HT-29 (cell line): ENCODE data around the gene MGMT. TPM values are rescaled to one million over a fixed set of nuclear protein-coding genes. Genes with fewer than 3 reads are reported as not detected.

Experiments
- DNase-seq: peaks from one replicate; pipeline ENCODE4 v3.0.0-alpha.2; 2015; ENCODE audit warnings: low spot score
- total RNA-seq: library from RNA; depleted of rRNA; stranded (reverse); fragments of >200 nt; shearing (Covaris generic); gene quantifications from 2 replicates; pipeline ENCODE4 v1.2.3, GENCODE V29; 2014

Gene MGMT
- total RNA-seq, 1 experiment from 2014 or later: 32.7 TPM

DNA sequence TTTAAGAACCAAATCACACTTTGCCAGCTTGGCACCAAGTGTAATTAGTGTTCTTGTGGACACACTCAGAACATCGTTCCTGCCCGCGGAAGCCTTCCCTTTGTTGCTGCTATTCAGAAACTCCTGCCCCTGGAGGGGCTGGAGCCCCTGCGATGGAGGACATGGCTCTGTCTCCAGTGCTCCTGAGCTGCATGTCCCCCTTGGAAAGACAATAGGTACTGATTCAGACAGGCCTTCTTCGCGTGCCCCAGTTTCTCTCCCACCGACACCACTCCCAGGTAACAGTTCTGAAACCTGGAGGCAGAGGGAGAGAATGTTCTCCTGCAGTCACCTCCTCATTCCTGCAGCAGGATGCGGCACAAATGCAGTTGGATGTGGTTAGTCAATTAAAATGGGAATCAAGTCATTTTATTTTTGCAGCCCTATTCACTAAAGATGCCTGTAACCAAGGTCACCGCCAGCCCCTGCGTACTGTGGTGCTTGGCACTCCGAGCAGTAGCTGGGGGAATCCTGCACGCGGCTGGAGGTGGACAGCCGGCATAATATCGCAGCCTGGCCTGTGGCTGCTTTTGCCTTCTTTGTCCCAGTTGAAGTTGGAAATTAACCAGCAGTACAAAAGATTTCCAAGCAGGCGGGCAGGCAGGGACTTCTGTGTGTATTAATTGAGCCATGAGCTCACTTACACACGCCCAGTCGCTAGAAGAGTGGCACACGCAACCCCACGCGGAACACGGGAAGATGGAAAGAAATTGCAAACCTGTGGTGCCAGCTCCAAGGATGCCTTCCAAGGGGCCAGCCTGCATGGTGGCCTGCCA, 291.4 kb downstream of the MGMT start:
- DNase-seq: no peak

DNA sequence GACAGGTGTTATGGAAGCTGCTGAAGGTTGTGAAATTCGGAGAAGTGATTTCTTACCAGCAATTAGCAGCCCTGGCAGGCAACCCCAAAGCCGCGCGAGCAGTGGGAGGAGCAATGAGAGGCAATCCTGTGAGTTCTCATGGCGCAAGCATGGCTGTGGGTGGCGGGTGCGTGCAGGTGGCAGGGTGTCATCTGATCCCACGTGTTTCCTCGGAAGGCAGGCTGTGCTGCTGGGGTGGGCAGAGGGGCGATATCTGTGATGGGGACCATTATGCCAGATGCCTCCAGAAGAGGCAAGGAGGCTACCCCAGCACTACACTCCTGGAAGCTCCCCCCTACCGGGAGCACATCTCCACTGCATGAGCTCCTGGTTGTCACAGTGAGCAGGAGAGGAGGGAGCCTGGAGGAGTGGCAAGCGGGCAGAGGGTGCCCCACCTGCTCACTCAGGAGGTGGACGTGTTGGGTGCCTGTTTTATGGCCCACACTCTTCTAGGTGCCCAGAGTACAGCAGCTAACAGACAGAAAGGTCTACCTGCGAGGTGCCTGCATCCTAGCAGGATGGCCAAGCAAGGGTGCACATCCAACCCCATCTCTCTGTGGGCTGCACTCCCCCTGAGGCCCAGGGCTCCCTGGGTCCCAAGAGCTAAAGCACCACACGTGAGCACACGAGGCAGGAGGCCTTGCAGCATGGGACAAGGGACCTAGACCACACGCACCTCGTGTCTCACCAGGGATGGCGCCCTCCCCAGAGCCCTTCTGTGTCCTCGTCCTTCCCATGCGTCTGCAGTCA, 292.4 kb downstream of the MGMT start:
- no peak for DNase-seq

DNA sequence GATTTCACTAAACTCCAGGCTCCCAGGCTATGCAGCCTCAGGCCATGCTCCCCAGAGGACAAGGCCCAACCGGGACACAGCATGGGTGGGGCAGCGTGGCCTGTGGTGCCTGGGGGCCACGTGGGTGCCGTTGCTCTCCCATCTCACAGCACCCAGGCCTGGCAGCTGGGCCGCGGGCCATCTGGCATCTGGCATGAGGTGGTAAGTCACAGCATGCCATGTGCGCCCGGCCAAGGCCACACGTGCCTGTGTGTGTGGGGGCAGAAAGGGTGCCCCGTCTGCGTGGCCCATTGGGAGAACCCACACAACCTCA, 292.9 kb downstream of the MGMT start:
- DNase-seq: no peak

DNA sequence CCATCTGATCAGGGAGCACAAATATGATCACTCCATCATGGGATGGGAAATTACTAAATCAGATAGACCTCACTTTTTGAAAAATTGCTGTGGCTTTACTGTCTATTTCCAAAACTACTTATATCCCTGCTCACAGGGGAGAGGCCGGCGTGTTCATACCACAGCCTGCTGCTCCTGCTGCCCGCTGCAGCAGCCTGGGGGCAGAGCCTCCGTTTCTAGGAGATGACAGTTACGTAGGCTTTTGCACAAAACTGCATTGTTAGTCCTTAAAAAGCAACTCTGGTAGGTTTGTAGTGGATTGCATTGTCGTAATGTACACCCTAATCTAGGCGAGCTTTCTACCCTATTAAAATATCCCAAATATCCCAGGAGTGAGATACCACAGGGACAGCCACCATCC, 293.4 kb downstream of the MGMT start:
- DNase-seq: no peak

DNA sequence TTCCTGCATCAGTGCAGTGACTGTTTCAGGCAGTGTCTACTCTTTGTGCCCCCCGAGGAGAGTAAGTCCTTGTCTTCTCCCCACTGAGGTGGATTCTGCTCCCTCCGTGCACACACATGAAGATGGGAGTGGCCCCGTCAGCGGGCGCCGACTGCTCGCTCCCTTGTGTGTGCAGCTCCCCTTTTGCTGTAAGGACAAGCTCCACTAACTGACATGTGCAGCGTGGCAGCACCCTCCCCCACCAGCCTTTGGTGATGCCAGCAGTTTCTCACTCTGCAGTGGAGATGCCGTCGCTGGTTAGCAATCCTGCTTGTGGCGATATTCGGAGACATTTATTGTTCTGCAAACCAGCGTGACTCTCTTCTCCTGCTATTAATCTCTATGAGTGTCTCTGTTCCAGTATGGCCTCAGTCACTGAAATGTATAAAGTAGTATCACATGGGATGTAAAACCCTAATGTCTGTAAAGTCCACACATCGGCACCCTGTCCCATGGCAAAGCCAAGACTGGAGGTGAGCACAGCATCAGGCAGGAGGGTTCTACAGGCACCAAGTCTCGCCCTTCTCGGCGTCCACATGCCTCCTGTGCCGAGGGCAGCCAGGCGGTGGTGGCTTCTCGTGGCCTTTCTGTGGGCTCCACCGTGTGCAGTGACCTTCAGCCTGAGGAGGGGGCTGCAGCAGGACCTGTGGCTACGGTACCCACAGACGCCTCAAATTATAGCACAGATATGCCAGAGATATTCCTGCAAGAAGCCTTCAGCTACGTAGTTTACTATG, 294.3 kb downstream of the MGMT start:
- no peak for DNase-seq

DNA sequence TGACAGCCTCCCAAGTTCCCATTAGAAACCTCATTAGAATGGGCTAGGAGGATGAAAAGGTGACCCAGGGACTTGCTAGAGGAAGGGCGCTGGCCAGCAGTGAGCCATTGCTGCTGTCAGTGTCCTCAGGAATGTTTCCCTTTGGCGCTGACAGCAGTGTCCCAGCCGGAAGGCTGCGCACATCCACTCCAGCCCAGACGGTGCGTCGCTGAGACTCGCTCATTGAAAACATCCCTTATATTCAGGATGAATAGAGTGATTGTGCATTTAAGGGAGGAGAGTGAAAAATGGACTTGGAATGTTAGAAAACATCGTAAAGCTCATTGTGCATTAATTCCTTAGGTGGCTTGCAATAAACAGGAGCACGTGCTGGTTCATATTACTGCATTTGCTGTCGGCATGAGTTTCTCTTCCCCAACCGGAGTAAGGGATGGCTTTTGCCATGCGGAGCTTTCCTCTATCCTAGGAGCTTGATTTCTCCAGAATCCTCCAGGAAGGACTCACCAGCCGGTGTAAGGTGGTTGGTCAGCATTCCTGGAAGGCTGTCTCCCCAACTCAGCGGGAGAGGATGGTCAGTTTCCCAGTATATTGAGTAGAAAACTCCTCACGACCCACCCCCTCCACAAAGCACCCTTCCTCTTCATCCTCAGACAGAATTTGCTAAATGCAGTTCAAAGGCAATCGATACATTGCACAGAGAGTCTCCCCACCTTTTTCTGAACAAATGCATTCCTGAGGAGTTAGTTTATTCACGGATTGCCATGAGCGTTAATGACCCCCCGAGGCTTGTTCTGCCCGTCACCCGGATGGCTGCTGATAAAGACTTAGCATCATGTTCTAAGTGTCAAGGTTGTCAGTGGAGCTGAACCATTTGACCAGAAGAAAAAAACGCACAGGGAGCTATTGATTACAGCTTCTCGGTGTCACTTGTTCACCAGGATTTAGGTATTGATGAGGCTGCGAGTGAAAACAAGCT, 295.2 kb downstream of the MGMT start:
- DNase-seq: no peak

DNA sequence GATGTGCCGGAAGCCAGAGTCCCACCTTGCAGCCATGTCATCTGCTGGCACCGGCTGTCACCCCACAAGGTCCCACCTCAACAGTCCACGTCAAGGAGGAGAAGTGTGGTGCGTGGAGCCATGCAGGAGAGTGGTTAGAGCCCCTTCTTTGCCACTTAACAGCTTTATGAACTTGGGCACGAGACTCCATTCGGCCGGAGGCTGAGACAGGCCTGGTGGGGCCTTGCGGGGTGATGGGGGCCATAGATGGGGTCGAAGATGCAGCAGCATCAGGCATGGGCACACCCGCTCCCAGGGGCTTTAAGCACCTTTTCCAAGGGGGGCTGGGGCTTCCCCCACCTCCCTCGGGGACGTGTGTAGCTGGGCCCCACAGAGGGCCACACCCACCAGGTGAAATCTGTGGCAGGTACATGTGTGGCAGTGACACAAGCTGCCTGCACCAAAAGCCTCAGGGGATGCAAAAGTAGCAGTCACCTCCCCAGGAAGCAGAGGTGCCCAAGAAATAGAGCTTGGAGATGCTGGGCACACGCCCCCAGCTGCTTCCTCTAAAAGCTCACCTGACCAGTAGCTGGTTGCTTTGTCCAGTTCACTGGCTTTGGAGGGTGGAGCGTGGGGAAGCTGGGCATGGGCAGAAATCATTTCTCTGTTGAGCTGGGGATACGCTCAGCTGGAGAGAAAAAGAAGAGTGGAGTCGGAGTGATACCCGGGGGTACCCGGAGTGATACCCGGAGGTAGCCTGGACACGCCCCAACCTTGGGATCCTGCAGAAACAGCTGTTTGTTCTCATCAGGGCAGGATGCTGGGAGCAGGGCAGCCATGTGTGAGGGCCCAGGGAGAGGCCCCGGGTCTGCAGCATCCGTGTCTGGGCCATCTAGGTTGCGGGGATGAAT, 297.2 kb downstream of the MGMT start:
- no peak for DNase-seq

DNA sequence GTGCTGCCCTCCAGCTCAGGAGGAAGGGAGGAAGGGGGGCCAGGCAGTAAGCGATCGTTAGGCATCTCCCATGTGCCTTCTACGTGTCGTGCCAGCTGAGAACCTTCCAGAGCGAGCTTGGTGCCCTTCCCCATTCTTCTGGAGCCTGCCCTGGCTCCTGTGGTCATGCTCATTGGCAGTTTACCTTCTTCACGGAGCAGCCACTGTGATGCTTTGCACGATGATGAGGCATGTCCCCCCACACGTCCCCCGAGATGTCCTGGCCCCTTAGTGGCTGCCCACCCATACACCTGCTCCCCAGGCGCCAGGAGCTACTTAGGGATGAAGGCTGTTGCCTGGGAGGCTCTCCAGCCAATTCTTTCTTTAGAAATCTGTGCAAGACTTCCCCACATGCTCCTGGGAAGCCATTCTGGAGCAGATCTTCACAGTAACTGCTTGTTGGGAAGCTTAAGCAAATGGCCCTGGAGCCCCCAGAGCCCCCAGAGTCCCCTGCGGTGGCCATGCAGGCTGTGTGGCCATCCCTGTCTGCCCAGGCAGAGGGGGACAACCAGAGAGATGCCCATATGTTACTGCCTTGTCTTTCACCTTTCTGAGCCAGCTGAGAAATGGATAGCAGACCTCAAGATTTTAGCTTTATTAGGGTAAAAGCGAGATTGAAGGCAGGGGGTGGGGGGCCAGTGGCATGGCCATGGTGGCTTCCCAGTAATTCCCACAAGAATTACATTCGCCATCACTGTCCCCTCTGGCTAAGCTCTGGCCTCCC, 298.0 kb downstream of the MGMT start:
- no peak for DNase-seq

DNA sequence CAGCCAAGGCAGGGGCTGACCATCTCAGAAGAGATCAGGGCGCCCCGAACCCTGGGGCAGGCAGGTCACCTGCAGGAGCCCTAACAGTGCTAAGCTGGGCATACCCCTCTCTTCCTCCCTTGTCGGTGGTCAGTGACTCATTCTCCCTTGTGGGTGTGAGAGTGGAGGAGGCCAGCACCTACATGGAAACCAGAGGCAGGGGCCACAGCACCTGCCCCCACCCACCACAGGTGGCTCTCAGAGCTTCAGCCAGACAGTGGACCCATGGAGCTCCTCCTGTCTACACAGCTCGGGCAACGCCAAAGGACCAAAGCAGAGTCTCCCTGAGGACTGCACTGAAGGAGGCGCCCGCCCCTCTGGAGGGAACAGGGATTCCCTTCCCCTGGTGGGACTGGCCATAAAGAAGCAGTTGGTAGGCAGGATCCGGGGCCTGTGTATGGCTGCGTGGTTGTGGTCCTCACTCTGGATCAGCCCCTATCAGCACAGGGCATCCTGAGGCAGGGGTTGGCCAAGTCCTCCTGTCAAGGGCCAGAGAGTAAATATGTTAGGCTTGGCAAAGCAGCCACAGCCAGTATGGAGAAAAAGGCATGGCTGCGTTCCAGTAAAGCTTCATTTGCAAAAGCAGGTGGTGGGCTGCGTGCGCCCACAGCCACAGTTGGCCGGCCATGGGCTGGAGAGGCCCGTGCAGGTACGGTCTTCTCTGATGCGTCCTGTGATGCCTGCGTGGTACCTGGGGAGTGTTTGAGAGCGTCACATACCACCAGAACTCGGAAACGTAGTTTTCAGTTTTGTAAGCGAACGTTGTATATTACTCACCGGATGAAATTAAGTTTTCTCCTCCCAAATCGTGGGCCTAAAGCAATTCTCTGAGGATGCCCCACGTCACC, 298.9 kb downstream of the MGMT start:
- no peak for DNase-seq

DNA sequence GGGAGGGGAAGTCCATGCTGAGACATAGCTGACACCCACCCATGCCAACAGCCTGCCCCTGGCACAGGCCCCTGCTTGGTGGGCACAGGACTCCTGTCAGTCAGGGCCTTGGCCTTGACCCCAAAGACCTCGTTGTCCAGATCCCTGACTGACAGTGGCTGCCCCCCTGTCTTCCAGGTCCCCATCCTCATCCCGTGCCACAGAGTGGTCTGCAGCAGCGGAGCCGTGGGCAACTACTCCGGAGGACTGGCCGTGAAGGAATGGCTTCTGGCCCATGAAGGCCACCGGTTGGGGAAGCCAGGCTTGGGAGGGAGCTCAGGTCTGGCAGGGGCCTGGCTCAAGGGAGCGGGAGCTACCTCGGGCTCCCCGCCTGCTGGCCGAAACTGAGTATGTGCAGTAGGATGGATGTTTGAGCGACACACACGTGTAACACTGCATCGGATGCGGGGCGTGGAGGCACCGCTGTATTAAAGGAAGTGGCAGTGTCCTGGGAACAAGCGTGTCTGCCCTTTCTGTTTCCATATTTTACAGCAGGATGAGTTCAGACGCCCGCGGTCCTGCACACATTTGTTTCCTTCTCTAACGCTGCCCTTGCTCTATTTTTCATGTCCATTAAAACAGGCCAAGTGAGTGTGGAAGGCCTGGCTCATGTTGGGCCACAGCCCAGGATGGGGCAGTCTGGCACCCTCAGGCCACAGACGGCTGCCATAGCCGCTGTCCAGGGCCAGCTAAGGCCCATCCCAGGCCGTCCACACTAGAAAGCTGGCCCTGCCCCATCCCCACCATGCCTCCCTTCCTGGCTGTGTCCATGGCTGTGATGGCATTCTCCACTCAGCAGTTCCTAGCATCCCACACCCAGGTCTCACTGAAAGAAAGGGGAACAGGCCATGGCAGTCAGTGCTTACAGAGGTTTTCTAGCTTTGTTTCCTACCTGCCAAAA, 299.8 kb downstream of the MGMT start:
- DNase-seq: no peak

DNA sequence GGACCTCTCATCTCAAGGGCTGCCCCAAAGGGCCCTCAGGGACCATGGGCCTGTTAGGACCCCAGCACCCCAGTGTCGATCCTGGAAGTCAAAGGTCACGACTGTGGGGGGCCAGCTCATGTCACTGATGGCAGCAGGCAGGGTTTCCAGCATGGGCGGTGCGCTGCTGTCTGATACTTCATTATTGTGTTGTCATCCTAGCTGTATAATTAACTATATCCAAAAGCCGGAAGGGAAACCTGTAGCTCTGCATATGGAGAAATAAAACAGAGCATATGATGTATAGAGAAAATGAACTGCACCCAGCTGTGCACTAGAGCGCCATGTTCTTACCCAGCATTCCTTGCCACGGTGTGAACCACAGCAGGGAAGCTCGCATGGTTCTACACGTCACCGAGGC, 300.7 kb downstream of the MGMT start:
- DNase-seq: no peak

DNA sequence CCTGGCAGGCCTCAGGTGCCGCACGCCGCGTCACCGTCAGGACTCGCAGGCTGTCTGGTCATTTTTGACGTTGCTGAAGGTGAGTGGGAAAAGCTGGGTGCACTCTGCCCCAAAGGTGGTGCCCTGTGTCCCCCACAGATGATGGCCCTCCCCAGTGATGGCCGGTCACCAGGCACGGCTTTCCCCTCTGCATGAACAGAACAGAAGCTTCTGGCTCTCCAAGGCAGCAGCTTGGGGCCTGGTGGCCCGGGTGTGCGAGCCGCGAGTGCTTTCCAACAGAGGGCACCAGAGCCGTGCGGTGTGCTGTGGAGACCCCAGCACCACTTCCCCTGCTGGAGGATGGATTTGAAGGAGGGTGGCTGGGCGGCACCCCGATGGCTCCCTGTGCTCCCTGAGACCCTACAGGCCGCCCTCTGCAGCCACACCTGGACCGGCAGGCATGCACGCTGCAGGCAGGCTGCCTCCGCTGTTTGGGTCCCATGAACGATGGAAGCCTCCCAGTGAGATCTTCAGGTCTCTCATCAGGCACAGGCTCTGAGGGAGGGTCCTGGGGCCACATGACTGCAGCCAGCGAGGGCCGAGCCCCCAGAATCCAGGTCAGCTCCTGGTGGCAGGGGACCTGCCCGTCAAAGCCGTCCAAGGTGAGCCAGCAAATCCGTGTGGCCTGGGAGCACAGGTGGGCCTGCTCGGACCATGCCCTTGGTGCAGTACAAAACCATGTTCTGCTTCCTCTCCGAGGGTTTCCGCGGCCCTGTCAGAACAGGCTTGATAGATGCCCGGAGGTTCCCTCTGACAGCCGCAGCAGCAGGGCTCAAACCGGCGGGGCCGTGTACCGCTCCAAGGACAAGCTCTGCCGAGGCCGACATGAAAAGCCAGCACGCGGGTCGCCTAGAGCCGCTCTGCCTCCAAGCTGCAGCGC, 301.7 kb downstream of the MGMT start:
- no peak for DNase-seq

DNA sequence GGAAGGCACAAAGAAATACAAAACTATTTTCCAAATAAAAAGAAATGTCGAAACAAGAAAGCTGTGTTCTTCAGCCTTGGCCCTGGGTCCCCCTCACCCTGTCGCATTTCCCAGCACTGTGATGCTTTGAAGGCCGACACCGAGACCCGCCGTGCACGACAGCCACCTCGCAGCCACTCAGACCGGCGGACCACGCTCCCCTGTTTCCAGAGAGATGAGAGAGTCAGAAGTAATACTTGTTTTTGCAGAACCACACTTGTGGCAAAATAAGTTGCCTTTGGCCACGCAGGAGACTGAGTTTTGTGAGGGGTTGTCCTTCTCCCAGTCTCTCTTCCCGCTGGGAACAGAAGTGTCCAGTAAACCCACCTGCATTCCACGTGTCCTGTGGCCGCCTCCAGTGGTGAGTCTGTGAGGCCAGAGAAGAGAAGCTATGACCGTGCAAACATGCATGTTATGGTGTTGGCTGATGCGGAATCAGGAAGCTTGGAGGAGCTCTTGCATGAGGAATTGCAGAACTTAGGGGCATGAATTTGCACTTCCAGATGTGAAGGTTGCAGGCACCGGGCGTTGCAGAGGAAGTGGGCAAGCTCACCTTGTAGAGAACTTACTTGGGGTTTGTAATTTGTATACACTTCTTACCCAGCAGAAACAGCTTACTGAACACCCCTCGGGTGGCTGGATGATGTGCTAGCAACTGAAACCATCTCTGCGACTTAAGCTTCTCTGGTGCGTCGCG, 302.5 kb downstream of the MGMT start:
- DNase-seq: no peak

DNA sequence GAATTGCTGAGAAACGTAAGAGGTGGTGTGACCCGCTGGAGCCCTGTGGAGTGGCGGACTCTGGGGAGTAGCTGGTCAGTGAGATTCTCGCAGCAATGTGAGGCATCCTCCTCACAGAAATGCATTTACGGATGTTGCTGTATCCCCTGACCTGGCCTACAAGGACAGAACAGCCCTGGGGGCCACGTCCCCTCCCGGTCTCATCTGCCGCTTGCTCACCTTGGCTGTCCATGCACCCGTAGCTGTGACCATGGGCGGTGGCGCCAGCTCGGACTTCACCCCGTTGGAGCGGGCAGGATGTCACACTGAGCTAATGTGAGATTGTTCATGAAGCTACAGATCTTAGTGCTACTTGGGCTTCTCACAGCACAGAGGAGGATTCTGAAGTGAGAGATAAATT, 303.2 kb downstream of the MGMT start:
- DNase-seq: no peak

DNA sequence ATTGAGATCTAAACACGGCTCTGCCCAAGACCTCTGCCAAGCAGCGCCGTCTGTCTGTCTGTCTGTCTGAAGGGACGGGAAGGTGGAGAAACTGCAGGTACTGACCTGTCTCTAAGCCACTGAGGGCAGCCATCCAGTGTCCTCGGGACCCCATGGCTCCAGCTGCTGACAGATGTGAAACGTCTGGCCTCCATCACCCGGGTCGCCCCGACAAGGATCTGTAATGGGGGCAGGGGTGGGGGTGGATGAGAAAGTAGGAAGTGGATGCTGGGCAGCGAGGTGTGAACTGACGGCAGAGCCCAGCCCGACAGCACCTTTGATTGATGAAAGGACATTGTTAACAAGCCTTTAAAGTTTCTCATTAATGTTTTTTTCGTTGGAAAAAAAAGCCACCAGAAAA, 304.0 kb downstream of the MGMT start:
- DNase-seq: no peak
